GM18498 (cell line): ENCODE data around the gene RFT1.

ENCODE experiments used
- ATAC-seq: cut with Tn5 transposase; IDR thresholded peaks from one replicate; pipeline ENCODE4 v1.9.1; 2021; ENCODE audit warnings: mild to moderate bottlenecking, moderate library complexity; ENCODE audit not compliant: unreplicated experiment

Gene RFT1

GRCh38 chr3:53038679-53039375, 91.4 kb downstream of the RFT1 start:
- no peak for ATAC-seq
